Breast epithelium (tissue), 4 donors: Measurements from ENCODE around the gene KRTAP10-9. TPM values are rescaled to one million over a fixed set of nuclear protein-coding genes. Genes with fewer than 3 reads are reported as not detected.
A peak's percentile ranks its signal among the peaks of the same experiment; 100 is the strongest.

ENCODE experiments used
- DNase-seq, 2 donors: peaks; one replicate each; pipeline ENCODE4 v3.0.0-alpha.2; 2019; ENCODE audit warnings: low spot score in 2 of 2
- H3K27ac ChIP-seq, 2 donors: fragments of 200-600 bp; sonication (generic) in 1 of 2; one replicate each; pipeline ENCODE4 v1.5.1; 2016 to 2019; ENCODE audit warnings: mild to moderate bottlenecking in 1 of 2
- H3K27me3 ChIP-seq, 2 donors: fragments of 200-600 bp; sonication (generic) in 1 of 2; one replicate each; pipeline versions ENCODE4 v1.5.1 to v1.6.0; 2017 to 2019; ENCODE audit warnings: control low read depth in 1 of 2, mild to moderate bottlenecking in 1 of 2
- H3K36me3 ChIP-seq: fragments of 200-600 bp; one replicate; pipeline ENCODE4 v1.5.1; 2019
- H3K4me1 ChIP-seq, 2 donors: fragments of 200-600 bp; sonication (generic); one replicate each; pipeline ENCODE4 v1.5.1; 2016 to 2019; ENCODE audit warnings: control low read depth in 1 of 2
- H3K4me3 ChIP-seq, 3 donors: fragments of 200-600 bp; sonication (generic); 1 replicate in 2 of 3; 2 replicates in 1 of 3; pipeline ENCODE4 v1.5.1; 2016 to 2019; ENCODE audit warnings: mild to moderate bottlenecking in 3 of 3, moderate library complexity in 2 of 3
- H3K9me3 ChIP-seq, 2 donors: fragments of 200-600 bp; sonication (generic) in 1 of 2; one replicate each; pipeline ENCODE4 v1.5.1; 2016 to 2019; ENCODE audit warnings: control low read depth in 1 of 2
- POLR2A ChIP-seq: fragments of 450-650 bp; IDR thresholded peaks from one replicate; pipeline ENCODE4 v1.6.1; 2016; ENCODE audit warnings: antibody characterized with exemption, mild to moderate bottlenecking, moderate library complexity
- POLR2AphosphoS5 ChIP-seq, 3 donors: sonication (generic); formaldehyde crosslinking; IDR thresholded peaks; one replicate each; pipeline ENCODE4 v1.6.1; 2017; ENCODE audit warnings: antibody characterized with exemption in 3 of 3
- intact Hi-C: fragments of 100-400 bp; cut with DNase I; formaldehyde crosslinking; loops from one replicate; pipeline ENCODE4 v1.15.1; 2023; ENCODE audit warnings: low total_unique reads
- total RNA-seq, 3 donors: library from RNA; depleted of rRNA; stranded (reverse); fragments of >200 nt; gene quantifications; one replicate each; pipeline ENCODE4 v1.1.0, GENCODE V29; 2016
- TF ChIP-seq, protein P1 (sequence below), 3 donors: fragments of 450-650 bp; IDR thresholded peaks; one replicate each; pipeline ENCODE4 v1.5.1; 2016 to 2017; ENCODE audit warnings: antibody characterized with exemption in 3 of 3, mild to moderate bottlenecking in 3 of 3, moderate library complexity in 3 of 3

Gene KRTAP10-9
- total RNA-seq, 3 donors from 2014 or later = not detected

DNA sequence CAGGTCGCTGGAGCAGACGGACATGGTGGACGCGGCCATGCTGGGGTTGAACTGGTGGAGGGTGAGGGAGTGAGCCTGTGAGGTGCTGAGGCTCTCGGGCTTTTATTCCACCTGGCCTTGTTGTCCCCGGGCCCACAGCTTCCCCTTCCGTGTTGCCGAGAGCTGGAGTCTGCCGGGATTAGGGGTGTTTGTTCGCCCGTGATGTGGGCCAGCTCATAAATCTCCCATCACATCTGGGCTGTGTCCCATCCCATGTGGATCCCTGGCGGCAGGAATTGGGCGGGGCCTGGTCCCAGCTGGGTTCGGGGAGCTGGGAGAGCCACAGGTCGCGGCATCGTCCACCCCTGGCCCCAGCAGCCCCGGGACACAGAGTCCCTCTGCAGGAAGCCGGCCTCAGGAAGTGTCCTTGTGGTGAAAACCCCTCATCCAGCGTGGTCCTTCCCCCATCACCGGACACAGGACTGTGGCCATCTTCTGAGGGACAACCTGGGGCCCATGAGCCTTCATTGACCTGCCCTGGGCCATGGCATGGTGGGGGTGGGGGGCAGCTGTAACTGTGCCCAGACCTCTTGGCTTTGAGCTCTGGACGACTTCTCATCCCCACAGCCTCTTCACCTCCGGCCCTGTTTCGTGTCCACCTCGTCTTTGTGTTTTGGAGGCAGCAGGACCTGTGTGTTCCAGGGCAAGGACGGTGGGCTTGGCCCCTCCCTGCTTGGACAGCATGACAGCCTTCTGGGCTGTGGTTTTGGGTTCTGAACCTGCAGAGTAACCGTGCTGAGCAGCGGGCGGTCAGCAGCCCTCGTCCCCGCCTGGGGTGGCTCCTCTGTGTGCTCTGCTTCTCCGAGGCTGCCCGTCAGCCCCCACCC is 34.2 kb upstream of the KRTAP10-9 start, which contains the start of gene KRTAP10-6:
Gene KRTAP10-6 (minus strand): TSS at position 60 of the 866 bp plus-strand sequence. CDS start 21 bp downstream, at position 39.
- peak in 1 of 2 donors; percentile 49 for DNase-seq
- Histone ChIP-seq H3K4me1 (no peaks in the 10 kb centered on the region), H3K36me3 (no peaks in the 10 kb centered on the region), H3K27ac (no peak within 1 kb of the TSS), H3K4me3 (no peak within 1 kb of the TSS), H3K9me3 (no peaks in the 10 kb centered on the region), H3K27me3 (peaks cover 0 to 24% of the 10 kb centered on the region in 2 donors)
- intact Hi-C loops = no loop called here
- TF ChIP-seq, protein P1, sequence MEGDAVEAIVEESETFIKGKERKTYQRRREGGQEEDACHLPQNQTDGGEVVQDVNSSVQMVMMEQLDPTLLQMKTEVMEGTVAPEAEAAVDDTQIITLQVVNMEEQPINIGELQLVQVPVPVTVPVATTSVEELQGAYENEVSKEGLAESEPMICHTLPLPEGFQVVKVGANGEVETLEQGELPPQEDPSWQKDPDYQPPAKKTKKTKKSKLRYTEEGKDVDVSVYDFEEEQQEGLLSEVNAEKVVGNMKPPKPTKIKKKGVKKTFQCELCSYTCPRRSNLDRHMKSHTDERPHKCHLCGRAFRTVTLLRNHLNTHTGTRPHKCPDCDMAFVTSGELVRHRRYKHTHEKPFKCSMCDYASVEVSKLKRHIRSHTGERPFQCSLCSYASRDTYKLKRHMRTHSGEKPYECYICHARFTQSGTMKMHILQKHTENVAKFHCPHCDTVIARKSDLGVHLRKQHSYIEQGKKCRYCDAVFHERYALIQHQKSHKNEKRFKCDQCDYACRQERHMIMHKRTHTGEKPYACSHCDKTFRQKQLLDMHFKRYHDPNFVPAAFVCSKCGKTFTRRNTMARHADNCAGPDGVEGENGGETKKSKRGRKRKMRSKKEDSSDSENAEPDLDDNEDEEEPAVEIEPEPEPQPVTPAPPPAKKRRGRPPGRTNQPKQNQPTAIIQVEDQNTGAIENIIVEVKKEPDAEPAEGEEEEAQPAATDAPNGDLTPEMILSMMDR (IDR thresholded peaks at IDR 0.05) = no peak
- TF ChIP-seq POLR2AphosphoS5 (IDR thresholded peaks at IDR 0.05) (no peak), POLR2A (no peak)

- H3K36me3 ChIP-seq = no peaks in the 10 kb centered on the region
- no peak overlapping the region for H3K4me3 ChIP-seq
- H3K27ac ChIP-seq = no peak overlapping the region
- intact Hi-C loops = no loop called here
- no peaks in the 10 kb centered on the region for H3K4me1 ChIP-seq
- DNase-seq = no peak
- peaks cover 0 to 5% of the 10 kb centered on the region in 2 donors for H3K9me3 ChIP-seq
- TF ChIP-seq POLR2AphosphoS5 (IDR thresholded peaks at IDR 0.05) (no peak), POLR2A (no peak)
- TF ChIP-seq, protein P1 (IDR thresholded peaks at IDR 0.05) = no peak
- H3K27me3 ChIP-seq = peaks cover 0 to 32% of the 10 kb centered on the region in 2 donors
Observed at GRCh38 chr21:44593598-44594405, 33.1 kb upstream of the KRTAP10-9 start.

DNA sequence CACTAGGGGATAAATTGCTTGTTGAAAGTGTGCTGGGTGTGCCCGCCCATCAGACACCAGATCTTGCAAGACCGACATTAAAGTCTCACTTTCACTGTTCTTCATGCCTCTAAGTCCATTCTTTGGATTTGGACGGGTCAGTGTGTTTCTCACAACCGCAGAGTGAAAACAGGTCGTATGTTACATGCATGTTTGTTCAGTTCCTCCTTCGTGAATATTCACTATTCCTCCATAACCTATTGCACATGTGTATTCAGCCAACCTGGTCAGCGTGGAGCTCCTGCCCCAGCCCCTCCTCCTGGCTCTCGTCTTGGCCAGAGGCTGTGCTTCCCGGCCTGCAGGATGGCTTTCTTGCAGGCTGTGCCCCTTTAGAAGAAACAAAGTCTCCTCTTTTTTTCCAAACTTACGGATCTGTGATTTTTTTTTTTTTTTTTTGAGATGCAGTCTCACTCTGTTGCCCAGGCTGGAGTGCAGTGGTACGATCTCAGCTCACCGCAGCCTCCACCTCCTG is 32.4 kb upstream of the KRTAP10-9 start:
- H3K36me3 ChIP-seq = no peaks in the 10 kb centered on the region
- H3K27ac ChIP-seq = no peak overlapping the region
- peaks cover 0 to 7% of the 10 kb centered on the region in 2 donors for H3K9me3 ChIP-seq
- TF ChIP-seq POLR2A = no peak
- TF ChIP-seq POLR2AphosphoS5 (IDR thresholded peaks at IDR 0.05) = no peak
- TF ChIP-seq, protein P1 (IDR thresholded peaks at IDR 0.05) = no peak
- H3K4me3 ChIP-seq = no peak overlapping the region
- no peak for DNase-seq
- no peaks in the 10 kb centered on the region for H3K4me1 ChIP-seq
- H3K27me3 ChIP-seq = peaks cover 0 to 33% of the 10 kb centered on the region in 2 donors
- intact Hi-C loops = no loop called here

DNA sequence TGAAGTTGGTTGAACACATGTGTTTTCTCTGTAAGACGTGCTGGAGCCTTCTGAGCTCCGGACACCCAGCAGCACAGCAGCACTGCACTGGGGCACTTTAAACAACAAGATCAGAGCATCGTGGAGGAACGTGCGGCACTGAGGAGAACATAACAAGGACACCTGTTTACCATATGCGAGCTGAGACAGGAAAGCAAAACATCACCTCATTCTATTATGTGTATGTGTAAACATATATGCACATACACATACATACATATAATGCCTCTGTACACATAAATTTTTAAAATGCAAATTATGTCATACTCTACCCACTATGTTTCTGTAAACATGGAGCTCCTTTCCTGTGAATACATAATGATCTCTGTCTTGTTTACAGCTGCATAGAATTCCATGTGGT is 31.4 kb upstream of the KRTAP10-9 start:
- TF ChIP-seq POLR2A (no peak), POLR2AphosphoS5 (IDR thresholded peaks at IDR 0.05) (no peak)
- TF ChIP-seq, protein P1 (IDR thresholded peaks at IDR 0.05) = no peak
- Histone ChIP-seq H3K27me3 (peaks cover 0 to 44% of the 10 kb centered on the region in 2 donors), H3K27ac (no peak overlapping the region), H3K9me3 (peaks cover 0 to 7% of the 10 kb centered on the region in 2 donors), H3K4me3 (no peak overlapping the region), H3K4me1 (no peaks in the 10 kb centered on the region), H3K36me3 (no peaks in the 10 kb centered on the region)
- DNase-seq = no peak
- intact Hi-C loops = no loop called here
